Glomerular endothelial cell (primary cell): ENCODE measurements around the gene RFTN1. TPM values are rescaled to one million over a fixed set of nuclear protein-coding genes. Genes with fewer than 3 reads are reported as not detected.
"Not testable (repeated sequence)": the region's sequence is repeated elsewhere in the genome, so short reads cannot be mapped to it uniquely, and the experiment has no call there.

ENCODE experiments used
- DNase-seq: peaks from one replicate; pipeline ENCODE4 v3.0.0-alpha.2; 2011; ENCODE audit warnings: low read depth, low spot score; ENCODE audit errors: extremely low read depth
- total RNA-seq: library from RNA; depleted of rRNA; stranded (reverse); fragments of >200 nt; gene quantifications from 2 replicates; pipeline ENCODE4 v1.2.3, GENCODE V29; 2015

RFTN1 gene
- total RNA-seq, 1 donor from 2014 or later = 78.3 TPM

GRCh38 chr3:16316847-16317560 is 196.5 kb downstream of the RFTN1 start:
- no peak for DNase-seq

- no peak for DNase-seq
Observed at GRCh38 chr3:16316396-16316795, 197.1 kb downstream of the RFTN1 start.

- DNase-seq = no peak
Observed at GRCh38 chr3:16315623-16316022, 197.9 kb downstream of the RFTN1 start.

- DNase-seq = no peak
Observed at GRCh38 chr3:16313886-16314645, 199.4 kb downstream of the RFTN1 start.

- DNase-seq = no peak
Observed at GRCh38 chr3:16311960-16312451, 201.5 kb downstream of the RFTN1 start.

- not testable (repeated sequence) for DNase-seq
Observed at GRCh38 chr3:16310486-16310885, 203.0 kb downstream of the RFTN1 start.

GRCh38 chr3:16309558-16309957 is 203.9 kb downstream of the RFTN1 start:
- DNase-seq = no peak

GRCh38 chr3:16308727-16309126 is 204.8 kb downstream of the RFTN1 start:
- DNase-seq = no peak

GRCh38 chr3:16307832-16308531 is 205.5 kb downstream of the RFTN1 start:
- DNase-seq = no peak

- no peak for DNase-seq
Observed at GRCh38 chr3:16305111-16305541, 208.4 kb downstream of the RFTN1 start.

GRCh38 chr3:16304061-16305010 is 209.2 kb downstream of the RFTN1 start:
- no peak for DNase-seq

- no peak for DNase-seq
Observed at GRCh38 chr3:16303037-16303575, 210.4 kb downstream of the RFTN1 start.

- no peak for DNase-seq
Observed at GRCh38 chr3:16302082-16302631, 211.3 kb downstream of the RFTN1 start.

GRCh38 chr3:16301507-16301906 is 212.0 kb downstream of the RFTN1 start:
- no peak for DNase-seq

- DNase-seq = no peak
Observed at GRCh38 chr3:16300881-16301359, 212.6 kb downstream of the RFTN1 start.

- no peak for DNase-seq
Observed at GRCh38 chr3:16300307-16300706, 213.2 kb downstream of the RFTN1 start.

GRCh38 chr3:16299746-16300145 is 213.8 kb downstream of the RFTN1 start:
- DNase-seq = no peak

GRCh38 chr3:16298891-16299290 is 214.6 kb downstream of the RFTN1 start:
- no peak for DNase-seq
